HL-60 (cell line): ENCODE data around the gene CRIP2.

ENCODE experiments used
- DNase-seq, 2 experiments: peaks; one replicate each; pipeline ENCODE4 v3.0.0-alpha.2; 2010 to 2020; ENCODE audit warnings: low read depth in 1 of 2, low spot score in 1 of 2
- H3K27ac ChIP-seq: fragments of 250-450 bp; sonication (Bioruptor Pico); replicated peaks from 2 replicates; pipeline ENCODE4 v1.5.1; 2020; ENCODE audit warnings: mild to moderate bottlenecking, moderate library complexity
- H3K27me3 ChIP-seq: fragments of 250-450 bp; sonication (Bioruptor Pico); 2 replicates; pipeline ENCODE4 v1.5.1; 2021; ENCODE audit warnings: mild to moderate bottlenecking, moderate library complexity; ENCODE audit not compliant: insufficient read depth, poor library complexity, severe bottlenecking
- H3K4me3 ChIP-seq: replicated peaks from 2 replicates; pipeline ENCODE4 v1.5.1; 2011; ENCODE audit warnings: mild to moderate bottlenecking, control low read depth, low read length; ENCODE audit not compliant: insufficient read depth
- GABPA ChIP-seq: IDR thresholded peaks from 2 replicates; pipeline ENCODE4 v1.6.1; 2012; ENCODE audit warnings: low read depth
- POLR2AphosphoS5 ChIP-seq: IDR thresholded peaks from 2 replicates; pipeline ENCODE4 v1.6.1; 2012; ENCODE audit warnings: low read depth
- SPI1 ChIP-seq: IDR thresholded peaks from 2 replicates; pipeline ENCODE4 v1.6.1; 2012; ENCODE audit warnings: low read depth, mild to moderate bottlenecking, borderline replicate concordance
- TF ChIP-seq, protein P1 (sequence below): IDR thresholded peaks from one replicate; pipeline ENCODE4 v1.5.1; 2011; ENCODE audit warnings: low read length, control low read depth, inconsistent platforms; ENCODE audit not compliant: insufficient read depth
- TF ChIP-seq, protein P2 (sequence below): IDR thresholded peaks from 2 replicates; pipeline ENCODE4 v1.6.1; 2012; ENCODE audit warnings: low read depth; ENCODE audit not compliant: insufficient replicate concordance

CRIP2 gene

DNA sequence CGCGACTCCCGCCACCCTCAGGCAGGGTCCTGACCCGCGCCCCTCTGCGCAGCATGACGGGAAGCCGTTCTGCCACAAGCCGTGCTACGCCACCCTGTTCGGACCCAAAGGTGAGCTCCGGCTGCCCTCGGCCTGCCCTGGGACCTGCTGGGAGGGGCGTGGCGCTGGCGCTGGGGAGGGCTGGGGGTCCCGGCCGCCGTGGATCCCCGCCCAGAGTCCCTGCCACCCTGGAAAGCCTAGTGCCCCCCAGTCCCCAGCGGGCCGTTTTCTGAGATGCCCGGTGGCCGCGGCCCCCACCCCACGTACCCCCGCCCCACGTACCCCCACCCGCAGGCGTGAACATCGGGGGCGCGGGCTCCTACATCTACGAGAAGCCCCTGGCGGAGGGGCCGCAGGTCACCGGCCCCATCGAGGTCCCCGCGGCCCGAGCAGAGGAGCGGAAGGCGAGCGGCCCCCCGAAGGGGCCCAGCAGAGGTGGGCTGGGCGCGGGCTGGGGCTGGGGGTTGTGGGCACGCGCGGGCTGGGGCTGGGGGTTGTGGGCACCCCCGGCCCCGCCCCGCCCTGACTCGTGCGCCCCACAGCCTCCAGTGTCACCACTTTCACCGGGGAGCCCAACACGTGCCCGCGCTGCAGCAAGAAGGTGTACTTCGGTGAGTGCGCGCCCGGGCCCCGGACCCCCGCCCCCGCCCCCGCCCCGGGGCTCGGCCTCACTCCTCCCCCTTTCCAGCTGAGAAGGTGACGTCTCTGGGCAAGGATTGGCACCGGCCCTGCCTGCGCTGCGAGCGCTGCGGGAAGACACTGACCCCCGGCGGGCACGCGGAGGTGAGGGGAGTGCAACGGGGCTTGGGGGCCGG is 4.0 kb downstream of the CRIP2 start:
- Histone ChIP-seq H3K27me3 (peaks cover 39% of the 10 kb centered on the region), H3K27ac (no peak overlapping the region), H3K4me3 (no peak overlapping the region)
- DNase-seq, result no peak
- TF ChIP-seq, protein P1, sequence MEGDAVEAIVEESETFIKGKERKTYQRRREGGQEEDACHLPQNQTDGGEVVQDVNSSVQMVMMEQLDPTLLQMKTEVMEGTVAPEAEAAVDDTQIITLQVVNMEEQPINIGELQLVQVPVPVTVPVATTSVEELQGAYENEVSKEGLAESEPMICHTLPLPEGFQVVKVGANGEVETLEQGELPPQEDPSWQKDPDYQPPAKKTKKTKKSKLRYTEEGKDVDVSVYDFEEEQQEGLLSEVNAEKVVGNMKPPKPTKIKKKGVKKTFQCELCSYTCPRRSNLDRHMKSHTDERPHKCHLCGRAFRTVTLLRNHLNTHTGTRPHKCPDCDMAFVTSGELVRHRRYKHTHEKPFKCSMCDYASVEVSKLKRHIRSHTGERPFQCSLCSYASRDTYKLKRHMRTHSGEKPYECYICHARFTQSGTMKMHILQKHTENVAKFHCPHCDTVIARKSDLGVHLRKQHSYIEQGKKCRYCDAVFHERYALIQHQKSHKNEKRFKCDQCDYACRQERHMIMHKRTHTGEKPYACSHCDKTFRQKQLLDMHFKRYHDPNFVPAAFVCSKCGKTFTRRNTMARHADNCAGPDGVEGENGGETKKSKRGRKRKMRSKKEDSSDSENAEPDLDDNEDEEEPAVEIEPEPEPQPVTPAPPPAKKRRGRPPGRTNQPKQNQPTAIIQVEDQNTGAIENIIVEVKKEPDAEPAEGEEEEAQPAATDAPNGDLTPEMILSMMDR, result no peak
- TF ChIP-seq, protein P2, sequence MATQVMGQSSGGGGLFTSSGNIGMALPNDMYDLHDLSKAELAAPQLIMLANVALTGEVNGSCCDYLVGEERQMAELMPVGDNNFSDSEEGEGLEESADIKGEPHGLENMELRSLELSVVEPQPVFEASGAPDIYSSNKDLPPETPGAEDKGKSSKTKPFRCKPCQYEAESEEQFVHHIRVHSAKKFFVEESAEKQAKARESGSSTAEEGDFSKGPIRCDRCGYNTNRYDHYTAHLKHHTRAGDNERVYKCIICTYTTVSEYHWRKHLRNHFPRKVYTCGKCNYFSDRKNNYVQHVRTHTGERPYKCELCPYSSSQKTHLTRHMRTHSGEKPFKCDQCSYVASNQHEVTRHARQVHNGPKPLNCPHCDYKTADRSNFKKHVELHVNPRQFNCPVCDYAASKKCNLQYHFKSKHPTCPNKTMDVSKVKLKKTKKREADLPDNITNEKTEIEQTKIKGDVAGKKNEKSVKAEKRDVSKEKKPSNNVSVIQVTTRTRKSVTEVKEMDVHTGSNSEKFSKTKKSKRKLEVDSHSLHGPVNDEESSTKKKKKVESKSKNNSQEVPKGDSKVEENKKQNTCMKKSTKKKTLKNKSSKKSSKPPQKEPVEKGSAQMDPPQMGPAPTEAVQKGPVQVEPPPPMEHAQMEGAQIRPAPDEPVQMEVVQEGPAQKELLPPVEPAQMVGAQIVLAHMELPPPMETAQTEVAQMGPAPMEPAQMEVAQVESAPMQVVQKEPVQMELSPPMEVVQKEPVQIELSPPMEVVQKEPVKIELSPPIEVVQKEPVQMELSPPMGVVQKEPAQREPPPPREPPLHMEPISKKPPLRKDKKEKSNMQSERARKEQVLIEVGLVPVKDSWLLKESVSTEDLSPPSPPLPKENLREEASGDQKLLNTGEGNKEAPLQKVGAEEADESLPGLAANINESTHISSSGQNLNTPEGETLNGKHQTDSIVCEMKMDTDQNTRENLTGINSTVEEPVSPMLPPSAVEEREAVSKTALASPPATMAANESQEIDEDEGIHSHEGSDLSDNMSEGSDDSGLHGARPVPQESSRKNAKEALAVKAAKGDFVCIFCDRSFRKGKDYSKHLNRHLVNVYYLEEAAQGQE, result no peak
- TF ChIP-seq SPI1, result no peak
- TF ChIP-seq POLR2AphosphoS5, result no peak
- no peak for TF ChIP-seq GABPA

DNA sequence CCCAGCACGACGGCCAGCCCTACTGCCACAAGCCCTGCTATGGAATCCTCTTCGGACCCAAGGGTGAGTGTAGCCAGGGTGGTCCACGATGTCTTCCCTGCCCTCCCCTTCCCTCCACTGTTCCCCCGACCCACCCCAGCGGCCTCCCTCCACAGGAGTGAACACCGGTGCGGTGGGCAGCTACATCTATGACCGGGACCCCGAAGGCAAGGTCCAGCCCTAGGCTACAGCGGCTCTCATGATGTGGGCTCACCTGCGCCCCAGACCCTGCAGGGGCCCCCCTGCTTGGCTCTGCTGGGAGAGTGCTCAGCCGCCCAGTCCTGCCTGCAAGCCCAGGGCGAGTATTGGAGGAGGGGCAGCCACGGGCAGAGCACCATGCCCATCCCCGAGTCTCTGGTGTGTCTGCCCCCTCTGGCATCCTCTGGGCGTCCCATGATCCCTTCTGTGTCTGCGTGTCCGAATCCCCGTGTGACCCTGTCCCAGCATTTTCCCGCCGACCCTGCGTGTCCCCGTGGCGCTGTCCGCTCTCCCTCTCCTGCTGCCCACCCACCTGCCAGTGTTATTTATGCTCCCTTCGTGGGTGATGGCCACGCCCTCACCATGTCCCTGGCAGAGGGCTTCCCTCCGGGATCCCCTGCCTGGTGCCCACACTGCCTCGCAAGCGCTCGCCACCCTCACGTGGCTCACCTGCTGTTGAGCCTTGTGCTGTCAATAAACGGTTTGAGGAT is 5.0 kb downstream of the CRIP2 start:
- Histone ChIP-seq H3K27ac (no peak overlapping the region), H3K27me3 (peaks cover 33% of the 10 kb centered on the region), H3K4me3 (no peak overlapping the region)
- TF ChIP-seq, protein P1, result no peak
- TF ChIP-seq GABPA, result no peak
- TF ChIP-seq POLR2AphosphoS5, result no peak
- TF ChIP-seq, protein P2, result no peak
- TF ChIP-seq SPI1, result no peak
- no peak for DNase-seq

DNA sequence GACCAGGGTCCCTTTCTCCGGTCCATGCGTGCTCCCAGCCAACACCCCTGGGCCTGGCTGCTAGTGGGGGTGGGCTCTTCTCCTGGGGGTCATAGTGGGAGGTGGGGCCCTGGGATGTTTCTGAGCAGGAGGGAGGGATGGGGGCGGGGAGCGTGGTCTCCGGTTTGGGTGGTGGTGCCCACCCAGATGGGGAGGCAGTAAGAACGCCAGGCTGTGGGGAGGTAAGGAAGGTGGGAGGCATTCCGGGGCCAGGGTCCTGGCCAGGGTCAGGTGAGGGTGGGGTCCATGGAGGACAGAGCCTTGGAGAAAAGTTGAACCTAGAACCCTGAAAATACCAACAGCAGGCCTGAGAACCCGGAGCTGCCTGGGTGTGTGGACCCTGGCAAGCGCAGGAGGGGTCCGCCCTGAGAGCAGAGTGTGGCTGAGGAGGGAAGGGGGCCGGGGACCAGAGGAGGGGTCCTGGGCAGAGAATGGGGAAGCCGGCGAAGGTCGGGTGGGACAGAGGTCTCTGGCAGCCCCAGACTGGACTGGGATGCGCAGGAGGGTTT is 5.7 kb downstream of the CRIP2 start:
- peaks cover 28% of the 10 kb centered on the region for H3K27me3 ChIP-seq
- TF ChIP-seq, protein P2, result no peak
- TF ChIP-seq, protein P1, result no peak
- TF ChIP-seq POLR2AphosphoS5, result no peak
- no peak for TF ChIP-seq GABPA
- TF ChIP-seq SPI1, result no peak
- no peak overlapping the region for H3K4me3 ChIP-seq
- no peak for DNase-seq
- no peak overlapping the region for H3K27ac ChIP-seq
